ENCODE results near the gene XXYLT1.

XXYLT1 gene

GRCh38 chr3:195035345-195036202 lies 235.4 kb downstream of the XXYLT1 start:
- DNase-seq: no peak

DNA sequence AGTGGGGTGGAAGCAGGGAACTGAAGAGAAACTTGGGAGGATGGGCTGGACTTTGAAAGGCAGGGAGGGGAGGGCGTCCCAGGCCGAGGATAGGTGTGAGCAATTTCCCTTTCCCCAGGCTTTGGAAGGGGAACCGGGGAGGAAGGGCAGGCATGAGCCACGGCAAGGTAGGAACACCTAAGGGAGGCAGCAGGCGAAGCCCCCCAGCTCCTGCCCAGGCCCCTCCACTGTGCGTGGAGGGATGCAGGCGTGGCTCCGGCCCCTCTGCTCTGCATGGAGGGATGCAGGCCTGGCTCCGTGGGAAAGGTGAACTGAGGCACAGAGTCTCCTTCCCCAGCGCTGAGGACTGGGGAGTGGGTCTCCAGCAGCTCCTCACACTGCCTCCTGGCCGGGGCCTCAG lies 236.4 kb downstream of the XXYLT1 start:
- DNase-seq: no peak

DNA sequence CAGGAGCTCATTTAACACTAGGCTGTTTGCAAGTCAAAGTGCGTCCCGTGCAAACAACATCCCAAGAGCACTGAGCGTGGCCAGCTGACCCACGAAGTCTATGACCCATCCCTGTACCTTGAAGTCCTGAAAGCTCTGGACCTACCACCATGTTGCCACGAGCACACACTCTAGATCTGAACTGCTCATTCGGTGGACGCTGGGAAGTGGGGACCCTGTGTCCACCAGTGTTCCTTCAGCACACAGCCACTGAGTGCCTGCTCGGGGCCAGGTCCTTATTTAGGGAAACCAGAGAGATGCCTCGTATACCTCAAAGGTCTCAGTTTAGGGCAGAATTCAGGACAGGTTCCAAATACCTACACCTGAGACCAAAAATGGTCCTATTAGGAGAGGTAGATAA lies 236.9 kb downstream of the XXYLT1 start:
- DNase-seq: no peak

DNA sequence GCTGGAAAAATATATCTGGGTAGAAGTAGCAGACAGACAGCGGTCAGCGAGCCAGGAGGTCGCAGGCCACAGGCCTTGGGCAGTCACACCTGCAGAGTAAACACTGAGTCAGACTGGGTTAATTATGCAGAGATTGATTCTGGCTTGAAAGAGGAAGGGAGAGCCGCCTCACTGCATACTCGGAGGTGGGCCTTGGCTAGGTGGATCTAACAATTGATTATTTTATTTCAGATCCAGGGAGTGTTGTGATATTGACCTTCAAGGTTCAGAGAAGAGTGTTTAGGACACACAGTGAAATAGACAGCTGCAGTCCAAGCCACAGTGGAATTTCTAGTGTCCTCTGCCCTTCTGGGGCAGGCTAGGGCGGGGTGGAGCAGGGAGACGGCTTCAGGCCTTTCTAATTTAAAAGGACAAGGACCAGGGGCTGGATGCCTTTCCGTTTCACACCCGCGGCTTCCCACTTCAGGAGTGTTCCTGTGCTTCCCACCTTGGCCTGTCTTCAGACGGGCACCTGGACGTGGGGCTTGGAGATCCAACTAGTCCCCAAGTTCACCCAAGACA lies 237.3 kb downstream of the XXYLT1 start:
- DNase-seq: no peak

DNA sequence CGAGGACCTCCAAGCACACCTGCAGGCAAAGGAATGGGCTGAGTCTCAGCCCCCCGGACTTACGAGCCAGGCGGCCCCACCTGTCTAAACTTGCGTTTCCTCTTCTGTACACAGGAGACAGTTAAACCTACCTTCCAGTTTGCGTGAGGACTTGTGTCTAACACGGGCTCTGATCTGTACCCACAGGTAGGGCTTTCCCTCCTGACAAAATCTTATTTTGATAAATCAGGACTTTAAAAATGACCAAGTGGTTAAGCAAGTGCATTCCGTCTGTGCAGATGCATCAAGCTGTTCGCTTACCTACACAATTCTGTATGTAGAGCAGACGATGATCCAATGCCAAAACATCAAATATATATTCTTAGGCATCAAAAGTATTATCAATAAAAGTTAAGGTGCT lies 238.0 kb downstream of the XXYLT1 start:
- DNase-seq: no peak

DNA sequence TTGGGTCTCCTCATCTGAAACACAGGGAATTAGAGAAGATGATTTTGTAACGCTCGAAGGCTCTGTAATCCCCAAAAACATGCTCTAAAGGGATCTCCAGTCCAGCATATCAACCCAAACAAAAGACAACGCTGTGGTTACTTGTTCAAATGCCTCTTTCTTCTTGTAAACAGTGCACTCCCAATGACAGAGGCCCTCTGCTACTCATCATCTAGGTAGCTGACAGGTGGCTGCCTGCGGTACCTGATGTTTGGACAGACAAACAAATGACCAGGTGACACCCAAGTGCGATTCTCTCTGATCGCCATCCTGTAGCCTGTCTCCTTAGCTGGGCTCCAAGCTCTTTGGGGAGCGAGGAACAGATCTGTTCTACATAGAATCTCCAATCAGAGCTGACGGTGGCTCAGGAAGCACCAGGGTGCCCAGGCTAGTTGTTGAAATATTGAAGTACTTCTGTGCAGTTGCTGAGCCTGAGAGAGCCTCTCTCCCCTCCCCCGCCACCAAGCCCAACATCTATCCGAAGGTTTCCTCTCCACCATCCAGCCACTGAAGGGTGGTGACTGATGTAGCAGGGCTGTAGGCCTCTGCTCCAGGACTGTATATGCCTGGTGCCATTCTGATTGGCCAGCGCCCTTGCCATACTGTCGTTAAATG lies 238.7 kb downstream of the XXYLT1 start:
- DNase-seq: no peak

GRCh38 chr3:195031574-195032003 lies 239.4 kb downstream of the XXYLT1 start:
- DNase-seq: no peak

DNA sequence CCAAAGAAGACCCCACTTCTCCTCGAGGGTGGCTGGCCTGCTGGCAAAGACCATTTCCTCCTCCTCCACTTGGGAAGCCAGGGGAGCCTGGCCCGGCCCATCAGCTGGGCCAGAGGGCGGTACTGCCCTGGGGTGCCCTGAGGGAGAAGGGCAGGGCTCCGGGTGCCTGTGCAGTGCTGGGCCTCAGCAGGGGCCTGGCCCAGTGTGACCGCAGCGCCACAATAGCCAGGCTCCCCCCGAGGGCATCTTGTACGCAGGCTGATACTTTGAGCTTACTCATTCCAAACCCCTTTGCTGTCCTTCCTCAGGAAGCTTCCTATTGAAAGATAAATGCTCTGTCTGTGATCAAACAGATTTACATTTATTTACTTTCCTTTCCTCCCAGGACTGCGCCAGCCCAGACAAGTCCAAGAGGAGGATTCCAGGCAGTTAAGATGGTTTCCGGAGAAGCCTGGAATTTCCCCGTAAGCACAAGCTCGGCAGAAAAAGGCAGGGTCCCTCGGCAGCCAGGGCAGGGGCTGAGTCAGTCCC lies 240.1 kb downstream of the XXYLT1 start:
- DNase-seq: no peak

- no peak for DNase-seq
These were observed 241.9 kb downstream of the XXYLT1 start for GRCh38 chr3:195028877-195029606.

GRCh38 chr3:195025884-195026200 lies 245.1 kb downstream of the XXYLT1 start:
- DNase-seq: no peak

DNA sequence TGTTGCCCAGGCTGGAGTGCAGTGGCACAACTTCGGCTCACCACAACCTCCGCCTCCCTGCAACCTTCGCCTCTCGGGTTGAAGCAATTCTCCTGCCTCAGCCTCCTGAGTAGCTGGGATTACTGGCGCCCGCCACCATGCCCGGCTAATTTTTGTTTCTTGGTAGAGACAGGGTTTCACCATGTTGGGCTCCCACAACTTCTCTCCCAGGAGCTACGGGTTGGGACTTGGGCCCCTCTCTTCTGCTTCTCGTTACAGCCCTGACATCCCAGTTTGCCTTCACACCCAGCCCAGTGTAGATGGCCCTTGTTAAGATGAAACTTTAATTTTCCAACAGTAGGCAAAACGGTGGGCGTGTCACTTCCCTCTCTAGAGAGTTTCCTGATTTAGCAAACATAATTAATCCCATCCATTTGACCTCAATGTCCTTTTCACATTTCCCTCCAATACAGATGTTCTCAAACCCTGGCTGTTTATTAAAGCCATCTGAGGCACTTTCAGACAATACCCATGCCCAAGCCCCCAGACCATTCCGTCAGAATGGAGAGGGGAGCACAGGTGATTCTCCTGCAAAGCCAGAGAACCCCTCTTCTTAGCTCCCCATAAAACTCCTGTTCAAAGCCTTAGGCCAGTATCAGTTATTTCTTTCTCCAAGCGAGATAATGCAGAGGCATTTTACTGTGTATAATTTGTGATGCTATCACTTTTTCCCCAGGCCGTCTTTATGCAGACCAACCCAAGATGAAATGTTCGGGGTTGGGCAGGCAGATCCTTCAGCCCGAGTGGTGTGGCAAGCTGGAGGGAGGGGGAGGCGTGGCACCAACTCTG lies 245.7 kb downstream of the XXYLT1 start:
- DNase-seq: no peak

DNA sequence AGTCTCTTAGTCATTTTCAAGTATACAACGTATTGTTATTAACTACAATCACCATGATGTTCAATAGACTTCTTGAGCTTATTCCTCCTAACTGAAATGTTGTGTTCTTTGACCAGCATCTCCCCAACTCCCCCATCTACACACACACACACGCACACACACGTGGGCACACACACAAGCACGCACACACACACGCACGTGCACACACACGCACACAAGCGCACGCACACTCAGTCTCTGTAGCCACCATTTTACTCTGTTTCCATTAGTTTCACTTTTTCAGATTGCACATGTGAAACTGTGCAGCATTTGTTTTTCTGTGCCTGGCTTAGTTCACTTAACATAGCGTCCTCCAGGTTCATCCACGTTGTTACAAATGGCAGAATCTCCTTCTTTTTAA lies 247.0 kb downstream of the XXYLT1 start:
- DNase-seq: no peak

GRCh38 chr3:195023576-195023975 lies 247.4 kb downstream of the XXYLT1 start:
- DNase-seq: no peak

GRCh38 chr3:195021692-195022091 lies 249.3 kb downstream of the XXYLT1 start:
- no peak for DNase-seq

DNA sequence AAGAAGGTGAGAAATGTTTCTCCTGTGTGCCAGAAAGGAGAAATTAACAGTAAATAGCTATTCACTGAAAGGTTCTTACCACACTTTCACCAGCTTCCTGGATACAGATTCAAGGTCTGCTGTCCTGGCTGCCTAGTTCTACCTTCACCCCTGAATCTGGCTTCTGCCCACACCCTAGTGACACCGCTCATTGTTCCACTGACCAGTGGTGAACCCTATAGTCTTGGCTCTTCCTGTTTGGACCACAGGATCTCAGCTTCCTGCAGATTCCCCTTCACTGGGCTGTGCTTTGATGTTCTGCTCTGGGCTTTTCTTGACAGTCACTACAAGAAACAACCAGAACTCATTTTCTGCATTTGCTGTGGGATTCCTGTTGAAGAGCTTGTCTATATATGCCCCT lies 250.0 kb downstream of the XXYLT1 start:
- no peak for DNase-seq

DNA sequence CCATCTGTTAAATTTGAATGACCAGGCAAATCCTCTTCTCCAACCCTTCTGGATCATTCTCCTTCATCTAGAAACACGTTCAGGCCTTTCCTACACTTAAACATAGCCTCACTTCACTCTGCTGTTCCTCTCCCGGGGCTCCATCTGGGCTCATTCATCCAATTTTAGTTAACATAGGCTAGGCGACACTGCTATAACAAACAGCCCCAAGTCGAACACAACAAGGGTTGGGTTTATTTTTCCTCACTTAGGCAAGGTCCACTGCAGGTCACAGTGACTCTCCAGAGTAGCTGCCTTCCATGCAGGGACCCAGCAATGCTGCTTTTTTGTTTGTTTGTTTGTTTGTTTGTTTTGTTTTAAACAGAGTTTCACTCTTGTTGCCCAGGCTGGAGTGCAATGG lies 250.8 kb downstream of the XXYLT1 start:
- DNase-seq: no peak

- DNase-seq: no peak
These were observed 251.6 kb downstream of the XXYLT1 start for GRCh38 chr3:195019335-195019734.
